M059J (cell line): Measurements from ENCODE around the gene MYB. TPM values are rescaled to one million over a fixed set of nuclear protein-coding genes. Genes with fewer than 3 reads are reported as not detected.
A peak's percentile ranks its signal among the peaks of the same experiment; 100 is the strongest.
"Not testable (repeated sequence)": the region's sequence is repeated elsewhere in the genome, so short reads cannot be mapped to it uniquely, and the experiment has no call there.

Experiments
- DNase-seq: peaks from one replicate; pipeline ENCODE4 v3.0.0-alpha.2; 2012; ENCODE audit warnings: low read depth
- total RNA-seq: library from RNA; depleted of rRNA; stranded (reverse); fragments of >200 nt; shearing (Covaris generic); gene quantifications from 2 replicates; pipeline ENCODE4 v1.2.3, GENCODE V29; 2014; rRNA removed

Gene MYB
- total RNA-seq, result 5.1 and 7.4 TPM in 2 replicates

DNA sequence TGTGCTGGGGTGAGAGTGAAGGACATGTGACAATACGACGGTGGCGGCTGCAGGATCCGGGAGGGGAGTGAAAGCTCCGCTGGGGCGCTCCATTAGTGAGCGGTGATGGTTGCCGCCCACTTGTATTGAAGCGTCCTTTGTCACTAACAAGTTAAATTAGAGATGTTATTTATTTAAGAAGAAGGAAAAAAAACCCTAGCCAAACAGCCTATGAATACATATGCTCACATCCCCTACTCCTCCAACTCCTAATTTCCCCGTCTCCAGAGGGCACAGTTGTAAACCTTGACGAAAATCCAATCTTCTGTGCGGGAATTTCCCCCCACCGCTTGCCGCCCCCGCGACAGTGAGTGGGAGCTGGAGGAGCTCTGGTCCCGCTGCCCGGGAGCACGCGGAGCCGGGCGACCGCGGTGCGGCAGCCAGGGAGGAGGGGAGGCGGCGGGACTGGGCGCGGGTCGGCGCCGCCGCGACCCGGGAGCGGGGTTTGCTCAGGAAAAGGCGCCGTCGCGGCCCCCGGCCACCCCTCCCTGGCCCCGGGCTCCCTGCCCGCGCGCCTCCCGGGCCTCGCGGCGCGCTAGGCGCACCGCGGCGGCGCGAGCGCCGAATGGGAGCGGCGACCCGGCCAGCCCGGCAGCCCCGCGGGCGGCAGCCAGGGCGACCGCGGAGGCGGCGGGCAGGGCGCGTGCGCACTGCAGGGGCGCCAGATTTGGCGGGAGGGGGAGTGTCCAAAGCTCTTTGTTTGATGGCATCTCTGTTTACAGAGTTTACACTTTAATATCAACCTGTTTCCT, at the start of gene MYB:
Gene MYB, plus strand, starts transcription at position 767 of the 791 bp plus-strand sequence. CDS start 206 bp downstream, outside the sequence.
- DNase-seq, result peak; percentile 78

DNA sequence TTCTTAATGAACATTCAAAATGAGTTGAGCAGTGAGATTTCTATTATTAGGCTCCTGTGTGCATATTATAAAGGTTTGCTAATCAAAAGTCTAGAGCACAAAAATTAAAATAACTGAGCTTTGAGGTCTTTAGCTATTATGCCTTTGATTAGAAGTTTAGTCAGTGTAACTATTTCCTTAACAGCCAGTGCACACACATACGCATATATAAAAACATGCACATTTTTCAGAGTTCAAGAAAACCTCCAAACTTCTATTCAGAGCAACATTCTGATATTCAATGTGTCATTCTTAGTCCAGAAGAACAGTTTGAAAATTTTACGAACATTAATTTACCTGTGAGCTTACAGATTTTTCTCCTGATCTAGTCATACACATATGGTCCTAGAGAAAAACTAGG, 48.3 kb upstream of the MYB start:
- no peak for DNase-seq

DNA sequence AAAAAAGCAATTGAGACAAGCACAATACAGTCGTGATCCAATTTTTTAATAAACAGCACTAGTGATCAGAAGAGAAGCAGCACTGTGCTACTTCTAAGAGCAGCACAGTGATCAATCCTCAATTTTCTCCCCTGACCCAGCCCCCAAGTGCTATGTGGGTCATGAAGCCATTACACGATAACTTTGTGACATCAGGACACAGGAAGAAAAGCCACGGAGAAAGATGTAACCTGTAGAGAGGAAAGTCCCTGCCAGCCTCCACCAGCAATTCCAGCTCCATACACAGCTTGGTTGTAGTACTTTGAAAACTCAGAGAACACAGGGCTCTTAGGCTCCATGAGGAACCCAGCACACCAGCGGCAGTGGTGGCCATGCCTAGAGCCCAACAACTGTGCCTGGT, 45.3 kb upstream of the MYB start:
- DNase-seq, result no peak

DNA sequence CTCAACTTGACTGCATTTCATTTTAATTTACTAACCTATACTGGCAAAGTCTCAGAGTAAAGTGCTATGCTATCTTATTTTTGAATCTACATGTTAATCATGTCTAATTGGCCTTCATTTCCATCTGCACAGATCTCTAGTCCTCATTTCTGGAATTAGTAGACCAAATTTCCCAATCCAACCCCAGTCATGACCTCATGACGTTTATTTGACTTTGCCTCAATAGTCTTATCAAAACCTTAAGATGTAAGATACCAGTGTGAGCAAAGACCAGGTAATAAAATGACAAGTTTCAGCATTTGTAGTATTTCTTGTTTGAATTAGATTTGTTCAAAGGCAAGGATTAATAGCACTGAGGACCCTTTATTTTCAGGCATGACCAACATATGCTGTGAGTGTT, 43.3 kb upstream of the MYB start:
- no peak for DNase-seq

DNA sequence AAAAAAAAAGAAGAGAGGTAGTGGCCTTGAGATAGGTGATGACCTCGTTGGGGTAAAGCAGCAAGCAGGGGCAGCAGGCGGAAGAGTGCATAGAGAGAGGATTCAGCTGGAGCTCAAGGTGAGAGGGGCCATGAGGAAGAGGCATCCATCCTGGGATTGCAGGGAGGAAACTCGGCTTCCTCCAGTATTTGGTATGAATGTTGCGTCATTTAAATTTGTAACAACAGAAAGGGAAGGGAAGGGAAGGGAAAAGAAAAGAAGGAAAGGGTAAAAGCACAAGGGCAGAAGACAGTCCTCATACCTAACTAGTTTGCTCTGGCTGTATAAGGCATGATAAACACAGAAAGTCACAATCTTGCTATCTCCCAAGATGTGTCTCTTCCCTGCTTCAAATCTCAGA, 39.9 kb upstream of the MYB start:
- DNase-seq, result no peak

DNA sequence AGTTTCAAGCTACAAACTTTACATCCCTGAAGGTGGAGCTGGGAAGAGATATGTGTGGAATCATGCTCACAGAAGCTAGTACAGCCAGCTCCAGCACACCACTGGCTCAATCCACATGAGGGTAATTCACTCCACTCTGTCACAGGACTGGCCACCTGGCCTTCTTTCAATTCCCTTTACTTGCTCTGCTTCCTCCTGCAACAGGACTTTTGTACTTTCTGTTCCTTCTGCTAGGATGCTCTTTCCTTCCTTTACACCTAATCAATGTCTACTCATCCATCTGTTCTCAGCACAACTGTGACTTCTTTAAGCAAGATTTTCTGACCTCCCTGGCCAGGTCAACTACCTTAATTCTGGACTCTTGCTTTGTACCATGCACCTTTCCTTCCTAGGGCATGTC, 39.4 kb upstream of the MYB start:
- no peak for DNase-seq

DNA sequence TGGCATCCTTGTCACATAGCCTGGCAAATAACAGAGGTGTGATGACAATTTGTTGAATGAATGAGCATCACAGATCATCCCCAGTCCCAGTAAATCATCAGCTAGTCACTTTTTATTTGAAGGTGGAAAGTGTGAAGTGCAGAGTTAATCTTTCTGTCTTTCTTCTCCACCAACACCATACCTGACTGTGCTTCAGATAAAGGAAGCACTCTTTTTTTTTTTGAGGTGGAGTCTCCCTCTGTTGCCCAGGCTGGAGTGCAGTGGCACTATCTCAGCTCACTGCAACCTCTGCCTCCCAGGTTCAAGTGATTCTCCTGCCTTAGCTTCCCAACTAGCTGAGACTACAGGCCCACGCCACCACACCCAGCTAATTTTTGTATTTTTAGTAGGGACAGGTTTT, 38.9 kb upstream of the MYB start:
- DNase-seq, result not testable (repeated sequence)

DNA sequence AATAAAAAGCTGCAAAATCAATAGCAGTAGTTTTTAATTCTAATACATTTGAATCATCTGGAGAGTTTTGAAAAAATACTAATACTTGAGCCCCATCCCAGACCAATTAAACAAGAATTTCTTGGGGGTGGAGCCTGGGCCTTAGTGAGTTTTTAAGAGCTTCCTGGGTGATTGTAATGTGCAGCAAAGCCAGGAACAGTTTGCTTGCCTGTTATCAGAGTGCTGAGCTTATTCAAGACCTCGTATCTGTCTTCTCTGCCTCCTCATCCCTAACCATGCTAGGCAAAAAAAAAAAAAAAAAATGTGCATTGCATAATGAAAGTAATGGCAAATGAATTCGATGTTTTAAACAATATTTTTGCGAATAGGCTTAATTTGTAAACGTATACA, 36.4 kb upstream of the MYB start:
- DNase-seq, result no peak

DNA sequence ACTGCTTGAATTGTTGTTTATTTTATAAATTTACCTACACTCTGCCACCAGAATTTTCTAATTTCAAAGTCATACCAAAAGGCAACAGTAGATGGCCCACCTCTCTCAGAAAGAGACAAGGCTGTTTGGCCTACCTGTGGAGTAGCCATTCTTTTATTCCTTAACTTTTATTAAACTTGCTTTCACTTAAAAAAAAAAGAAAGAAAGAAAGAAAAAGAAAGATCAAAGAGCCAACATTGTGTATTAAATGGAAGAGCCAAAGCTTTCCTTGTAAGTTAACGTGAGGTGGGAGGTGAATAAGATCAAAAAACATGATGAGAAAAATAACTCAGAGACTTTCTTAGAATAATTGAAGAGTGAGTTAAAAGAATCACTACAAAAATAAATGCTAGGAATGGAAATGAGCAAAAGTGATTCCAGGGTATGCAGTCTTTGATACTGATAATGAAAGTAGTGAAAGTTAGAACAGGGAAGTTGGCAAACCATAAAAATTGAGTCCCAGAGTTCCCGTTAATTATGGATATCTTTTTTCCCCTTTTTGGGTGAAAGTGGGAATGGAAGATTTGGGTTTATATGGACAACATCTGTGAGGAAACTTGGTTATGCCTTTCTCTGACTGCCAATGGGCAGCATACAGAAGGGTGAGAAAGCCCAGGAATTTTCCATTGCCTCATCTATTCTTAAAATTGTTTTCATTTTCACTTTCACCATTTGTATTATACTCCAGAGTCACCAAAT, 35.9 kb upstream of the MYB start:
- DNase-seq, result peak; percentile 61

DNA sequence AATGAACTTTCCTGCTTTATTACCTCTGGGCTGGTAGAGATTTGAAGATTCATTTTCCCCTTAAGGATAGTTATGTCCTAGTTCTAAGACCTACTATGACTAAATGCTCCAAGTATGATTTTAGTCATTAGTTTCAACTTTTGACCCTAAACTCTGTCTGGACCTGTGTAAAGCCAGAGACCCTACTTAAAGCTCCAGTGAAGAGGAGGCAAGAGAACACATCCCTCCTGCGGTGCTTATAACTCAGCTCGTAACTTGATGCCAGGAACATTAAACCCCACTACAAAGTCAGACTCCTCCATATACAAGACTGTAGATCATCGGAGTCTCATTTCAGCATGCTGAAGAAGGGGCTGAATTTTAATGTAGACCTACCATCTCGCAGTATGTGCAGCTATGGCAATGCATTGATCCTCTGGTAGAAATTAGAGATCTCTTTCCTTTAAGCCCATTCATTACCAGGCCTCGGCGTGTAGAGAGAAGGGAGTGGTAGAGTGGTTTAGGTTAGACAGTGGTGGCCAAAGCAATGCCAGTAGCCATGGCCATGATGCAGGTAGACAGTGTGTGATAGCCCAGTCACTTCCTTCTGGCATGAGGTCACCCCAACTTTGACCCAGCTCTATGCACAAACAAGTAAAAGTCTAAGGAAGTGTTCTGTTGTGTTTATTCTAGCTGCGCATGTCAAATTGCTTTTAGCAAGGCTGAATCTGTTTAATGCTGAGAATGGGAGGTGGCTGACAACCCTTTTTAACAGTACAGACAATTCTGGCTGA, 34.8 kb upstream of the MYB start:
- DNase-seq, result peak; percentile 78

DNA sequence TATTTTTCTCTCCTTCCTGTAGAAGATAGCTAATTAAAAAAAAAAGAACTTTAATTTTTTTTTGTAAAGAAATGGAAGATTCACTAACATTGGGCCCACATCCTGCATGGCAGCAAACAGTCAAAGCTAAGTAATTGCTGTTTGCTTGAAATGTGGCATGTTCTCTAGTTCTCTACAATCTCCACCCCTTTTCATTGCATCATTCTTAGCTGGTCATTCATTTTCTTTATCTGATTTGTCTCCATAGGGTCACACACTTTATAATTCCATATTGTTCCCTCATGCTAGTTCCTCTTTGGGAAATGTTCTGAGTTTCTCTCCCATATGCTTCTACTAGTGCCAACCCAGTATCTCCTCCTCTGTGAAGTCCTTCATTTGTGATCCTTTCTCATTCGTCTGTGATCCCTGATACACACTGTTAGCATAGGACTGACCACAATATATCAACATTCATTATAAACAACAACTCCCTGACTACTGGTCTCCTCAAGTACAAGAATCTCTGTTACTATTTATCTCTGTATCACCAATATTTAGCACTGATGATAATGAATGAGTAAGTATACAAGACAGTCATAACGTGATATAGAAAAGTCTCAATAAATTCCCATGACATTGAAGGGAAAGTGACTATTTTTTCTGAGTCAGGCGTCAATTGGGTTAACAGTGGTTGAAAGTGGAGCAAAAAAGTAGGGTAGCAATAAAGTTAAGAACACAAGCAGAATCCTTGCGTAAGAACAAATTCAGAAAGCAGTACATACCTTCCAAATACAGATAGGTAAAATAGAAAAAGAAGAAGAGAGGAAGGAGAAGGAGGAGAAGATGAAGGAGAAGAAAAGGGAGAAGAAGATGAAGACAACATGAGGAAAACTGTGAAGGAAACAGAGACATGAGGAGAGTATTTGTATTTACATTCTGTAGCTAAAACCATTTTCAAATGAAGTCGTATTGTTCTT, 33.2 kb upstream of the MYB start:
- peak; percentile 27 for DNase-seq

DNA sequence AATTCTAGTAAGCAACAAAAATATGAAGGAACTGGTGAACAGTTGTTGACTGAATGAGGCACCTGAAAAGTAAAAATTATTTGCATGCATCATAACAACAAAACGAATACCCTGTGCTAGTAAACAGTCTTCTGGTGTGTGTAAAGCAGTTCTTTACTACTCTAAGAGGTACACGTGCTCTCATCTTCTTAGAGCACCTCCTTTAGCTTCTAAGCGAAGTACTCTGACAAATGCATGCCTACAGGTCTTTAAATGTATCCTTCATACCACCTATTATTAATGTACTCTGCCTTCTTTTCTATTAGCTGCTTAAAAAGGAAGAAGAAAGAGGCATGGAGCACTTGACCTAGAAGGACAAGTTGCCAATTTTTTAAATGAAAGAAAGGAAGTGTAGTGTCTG, 32.2 kb upstream of the MYB start:
- no peak for DNase-seq

DNA sequence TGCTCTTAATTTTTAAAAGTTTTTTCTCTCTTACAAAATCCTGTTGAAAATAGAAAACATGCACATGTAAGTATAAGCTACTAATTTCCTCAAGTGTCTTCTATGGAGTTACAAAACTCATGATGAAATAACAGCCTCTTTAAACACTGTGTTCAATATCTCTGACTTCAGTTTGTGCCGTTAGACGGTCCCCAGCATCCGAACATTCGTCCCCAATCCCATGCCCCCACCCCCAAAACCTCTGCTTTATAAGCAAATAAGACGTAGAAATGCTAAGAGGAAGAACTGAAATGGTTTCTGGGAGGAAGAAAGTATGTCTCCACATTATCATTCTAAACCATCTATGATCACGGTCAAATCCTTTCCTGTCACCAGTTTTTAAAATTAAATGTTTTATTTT, 31.7 kb upstream of the MYB start:
- no peak for DNase-seq

DNA sequence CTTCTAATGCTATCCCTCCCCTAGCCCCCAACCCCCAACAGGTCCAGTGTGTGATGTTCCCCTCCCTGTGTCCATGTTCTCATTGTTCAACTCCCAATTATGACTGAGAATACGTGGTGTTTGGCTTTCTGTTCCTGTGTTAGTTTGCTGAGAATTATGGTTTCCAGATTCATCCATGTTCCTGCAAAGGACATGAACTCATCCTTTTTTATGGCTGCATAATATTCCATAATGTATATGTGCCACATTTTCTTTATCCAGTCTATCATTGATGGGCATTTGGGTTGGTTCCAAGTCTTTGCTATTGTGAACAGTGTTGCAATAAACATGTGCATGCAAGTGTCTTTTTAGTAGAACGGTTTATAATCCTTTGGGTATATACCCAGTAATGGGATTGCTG, 30.6 kb upstream of the MYB start:
- DNase-seq, result not testable (repeated sequence)

DNA sequence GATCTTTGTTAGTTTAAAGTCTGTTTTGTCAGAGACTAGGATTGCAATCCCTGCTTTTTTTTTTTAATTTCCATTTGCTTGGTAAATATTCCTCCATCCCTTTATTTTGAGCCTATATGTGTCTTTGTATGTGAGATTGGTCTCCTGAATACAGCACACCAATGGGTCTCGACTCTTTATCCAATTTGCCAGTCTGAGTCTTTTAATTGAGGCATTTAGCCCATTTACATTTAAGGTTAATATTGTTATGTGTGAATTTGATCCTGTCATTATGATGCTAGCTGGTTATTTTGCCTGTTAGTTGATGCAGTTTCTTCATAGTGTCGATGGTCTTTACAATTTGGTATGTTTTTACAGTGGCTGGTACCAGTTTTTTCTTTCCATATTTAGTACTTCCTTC, 27.0 kb upstream of the MYB start:
- not testable (repeated sequence) for DNase-seq

DNA sequence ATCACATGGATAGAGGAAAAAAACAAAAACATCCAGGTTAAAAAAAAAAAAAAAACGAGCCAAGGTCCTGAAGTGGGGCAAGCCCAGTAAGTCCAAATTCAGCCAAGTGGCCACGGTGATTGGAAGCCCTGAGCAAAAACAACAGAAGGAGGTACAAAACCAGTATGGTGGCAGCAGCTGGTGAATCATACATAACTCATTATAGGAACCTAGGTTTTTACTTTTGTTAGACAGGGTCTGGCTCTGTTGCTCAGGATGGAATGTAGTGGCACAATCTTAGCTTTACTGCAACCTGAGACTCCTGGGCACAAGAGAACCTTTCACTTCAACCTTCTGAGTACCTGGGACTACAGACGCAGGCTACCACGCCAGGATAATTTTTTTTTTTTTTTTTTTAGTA, 22.7 kb upstream of the MYB start:
- no peak for DNase-seq

DNA sequence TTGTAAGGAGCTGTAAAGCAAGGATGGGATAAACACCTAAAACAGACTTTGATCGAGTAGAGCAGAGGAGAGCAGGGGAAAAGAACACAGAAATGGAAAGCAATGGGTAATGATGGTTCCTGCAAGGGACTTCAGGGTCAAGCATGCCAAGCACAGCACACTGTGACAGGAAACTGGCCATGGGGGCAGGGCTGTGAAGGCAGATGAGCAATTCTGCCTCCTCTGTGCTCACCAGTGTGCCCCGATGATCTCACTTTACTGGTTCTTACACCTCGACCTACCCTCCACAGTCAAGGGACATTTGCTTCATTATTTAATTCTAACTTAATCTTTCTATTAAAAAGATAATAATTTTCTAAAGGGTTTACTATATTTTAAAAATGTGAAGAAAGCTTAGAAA, 21.6 kb upstream of the MYB start:
- peak; percentile 58 for DNase-seq

DNA sequence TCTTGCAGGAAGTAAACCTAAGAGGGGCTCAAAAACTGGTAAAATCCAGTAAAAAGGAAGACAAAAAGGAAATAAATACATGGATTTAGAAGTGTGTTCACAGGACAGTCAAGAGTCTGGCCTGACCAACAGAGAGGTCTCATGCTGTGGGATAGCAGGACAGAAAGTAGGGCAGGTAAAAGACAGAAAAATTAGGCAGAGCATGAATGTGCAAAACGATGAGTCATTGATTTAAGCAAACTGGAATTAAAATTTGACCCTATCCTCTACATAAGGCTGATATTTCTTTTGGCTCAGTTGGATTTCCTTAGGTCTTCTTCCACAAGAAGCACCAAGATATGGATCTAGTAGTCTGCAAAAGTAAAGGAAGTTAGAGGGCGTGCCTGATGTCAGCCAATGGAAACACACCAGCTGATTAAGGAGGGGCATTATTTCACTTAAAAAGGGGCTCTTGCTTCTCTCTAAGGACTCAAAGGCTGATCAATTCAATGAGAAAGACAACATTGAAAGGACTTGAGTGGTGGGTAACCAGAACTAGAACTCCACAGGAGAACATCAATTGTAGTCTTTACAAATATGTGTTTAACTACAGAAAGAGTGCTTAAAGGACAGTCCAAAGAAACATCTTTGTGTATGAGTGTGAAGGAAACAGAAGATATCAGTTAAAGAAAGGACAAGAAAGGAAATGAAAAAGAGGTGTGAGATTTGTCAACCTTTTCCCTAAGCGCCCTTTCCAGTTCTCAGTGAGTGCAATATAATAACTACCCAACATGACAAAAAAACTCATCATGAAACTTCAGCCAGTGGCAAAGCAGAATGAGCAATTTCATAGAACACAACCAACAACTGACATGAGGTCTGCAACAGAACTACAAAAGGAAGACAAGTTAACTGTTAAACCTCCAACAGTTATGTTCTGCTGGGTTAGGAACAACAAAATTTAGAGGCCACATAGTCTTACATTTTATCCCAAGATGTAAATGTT, 19.4 kb upstream of the MYB start:
- DNase-seq, result no peak

DNA sequence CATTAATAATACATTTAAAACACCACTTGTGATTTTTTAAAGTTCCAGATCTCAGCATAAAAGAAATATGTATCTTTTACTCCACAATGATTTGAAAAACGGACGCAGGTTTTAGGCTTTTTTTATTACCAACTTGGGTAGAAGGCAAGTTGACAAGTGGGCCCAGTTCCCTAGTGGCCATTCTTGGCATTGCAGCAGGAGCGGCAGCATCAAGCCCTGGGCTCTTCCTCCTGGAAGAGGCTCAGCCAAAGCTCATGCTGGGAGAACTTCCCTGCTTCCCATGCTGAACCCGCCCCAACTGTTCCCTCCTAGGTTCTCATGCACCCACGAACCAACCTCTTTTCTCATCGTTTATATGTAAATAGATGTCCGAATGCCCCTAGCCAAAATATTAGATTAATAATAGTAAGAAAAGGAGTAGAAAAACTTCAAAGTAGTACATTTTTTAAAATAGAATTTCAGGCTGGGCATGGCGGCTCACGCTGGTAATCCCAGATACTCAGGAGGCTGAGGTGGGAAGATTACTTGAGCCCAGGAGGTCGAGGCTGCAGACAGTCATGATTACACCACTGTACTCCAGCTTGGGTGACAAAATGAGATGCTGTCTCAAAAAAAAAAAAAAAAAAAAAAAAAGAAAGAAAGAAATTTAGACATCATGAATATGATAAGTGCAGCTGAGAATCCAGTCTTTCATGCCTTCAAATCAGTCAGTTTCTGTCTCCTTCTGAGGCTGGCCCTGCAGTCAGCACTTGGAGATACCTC, 18.2 kb upstream of the MYB start:
- peak; percentile 40 for DNase-seq

DNA sequence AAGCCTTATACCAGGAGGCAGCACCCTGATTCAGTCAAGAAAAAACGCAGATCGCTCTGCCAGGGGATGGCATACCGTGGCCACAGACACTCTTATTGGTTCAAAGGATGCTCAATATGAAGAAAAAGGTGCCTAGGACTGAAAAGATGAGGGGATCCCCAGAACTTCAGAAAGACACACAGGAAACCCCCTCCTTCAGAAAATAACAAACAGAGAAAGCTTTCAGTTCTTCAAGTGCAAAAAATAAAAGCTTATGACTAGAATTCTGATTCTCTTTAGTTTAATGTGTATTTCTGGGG, 17.7 kb upstream of the MYB start:
- no peak for DNase-seq
